OCI-LY3 (cell line): Measurements from ENCODE around the gene BHLHE41.

Experiments used
- H2AFZ ChIP-seq: fragments of 200-600, 300-600 bp; shearing (Covaris generic); 2 replicates; pipeline ENCODE4 v1.6.0; 2014; ENCODE audit warnings: antibody characterized with exemption, low read depth, low read length
- H3K27ac ChIP-seq: fragments of 200-600, 300-600 bp; sonication (generic); 2 replicates; pipeline ENCODE4 v1.5.1; 2014; ENCODE audit warnings: mild to moderate bottlenecking, low read length, moderate library complexity, mixed read lengths
- H3K27me3 ChIP-seq: fragments of 200-600, 300-600 bp; sonication (generic); 2 replicates; pipeline ENCODE4 v1.6.1; 2014; ENCODE audit warnings: low read depth, low read length, mixed read lengths
- H3K36me3 ChIP-seq: fragments of 200-600, 300-600 bp; sonication (generic); replicated peaks from 2 replicates; pipeline ENCODE3; 2014; ENCODE audit warnings: low read depth, low read length, mixed read lengths
- H3K4me1 ChIP-seq: fragments of 300-600, 200-600 bp; sonication (generic); 2 replicates; pipeline ENCODE4 v1.6.1; 2014; ENCODE audit warnings: low read length, mixed read lengths
- H3K4me2 ChIP-seq: fragments of 200-600, 300-600 bp; sonication (generic); 2 replicates; pipeline ENCODE4 v1.6.1; 2014; ENCODE audit warnings: low read length, mixed read lengths
- H3K4me3 ChIP-seq: fragments of 300-600, 200-600 bp; sonication (generic); 2 replicates; pipeline ENCODE4 v1.5.1; 2014; ENCODE audit warnings: antibody characterized with exemption, mild to moderate bottlenecking, low read length, moderate library complexity
- H3K79me2 ChIP-seq: fragments of 300-600, 200-600 bp; shearing (Covaris generic); 2 replicates; pipeline ENCODE4 v1.6.1; 2014; ENCODE audit warnings: mild to moderate bottlenecking, low read length, mixed read lengths
- H3K9ac ChIP-seq: fragments of 300-600, 200-600 bp; shearing (Covaris generic); 2 replicates; pipeline ENCODE4 v1.6.0; 2014; ENCODE audit warnings: mild to moderate bottlenecking, low read length, moderate library complexity
- H3K9me3 ChIP-seq: fragments of 200-600, 300-600 bp; shearing (Covaris generic); 2 replicates; pipeline ENCODE4 v1.6.1; 2014; ENCODE audit warnings: low read length, mixed read lengths; ENCODE audit not compliant: insufficient read depth
- H4K20me1 ChIP-seq: fragments of 200-600, 300-600 bp; sonication (generic); 2 replicates; pipeline ENCODE4 v1.6.1; 2016; ENCODE audit warnings: low read length, mixed read lengths; ENCODE audit not compliant: insufficient read depth
- CTCF ChIP-seq: fragments of 200-600, 300-600 bp; sonication (generic); IDR thresholded peaks from 2 replicates; pipeline ENCODE4 v1.5.1; 2014; ENCODE audit warnings: antibody characterized with exemption, low read length, low read depth
- EZH2phosphoT487 ChIP-seq: fragments of 200-600 bp; shearing (Covaris generic); IDR thresholded peaks from 2 replicates; pipeline ENCODE4 v1.6.1; 2018; ENCODE audit warnings: antibody characterized with exemption, mixed run types, low read depth

The BHLHE41 gene

DNA sequence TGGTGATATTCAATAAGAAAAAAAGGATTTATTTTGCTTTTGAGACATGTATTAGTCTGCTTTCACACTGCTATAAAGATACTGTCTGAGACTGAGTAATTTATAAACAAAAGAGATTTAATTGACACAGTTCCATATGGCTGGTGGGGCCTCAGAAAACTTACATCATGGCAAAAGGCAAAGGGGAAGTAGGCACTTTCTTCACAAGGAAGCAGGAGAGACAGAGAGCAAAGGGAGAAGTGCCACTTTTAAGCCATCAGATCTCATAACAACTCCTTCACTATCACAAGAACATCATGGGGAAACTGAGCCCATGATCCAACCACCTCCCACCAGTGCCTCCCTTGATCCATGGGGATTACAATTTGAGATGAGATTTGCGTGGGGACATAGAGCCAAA is 43.9 kb downstream of the BHLHE41 start:
- no peak overlapping the region for H3K27ac ChIP-seq
- H3K27me3 ChIP-seq: no peaks in the 10 kb centered on the region
- H3K9ac ChIP-seq: no peak overlapping the region
- H2AFZ ChIP-seq: no peak overlapping the region
- no peaks in the 10 kb centered on the region for H3K79me2 ChIP-seq
- peaks cover 9% of the 10 kb centered on the region for H3K4me1 ChIP-seq
- H3K4me2 ChIP-seq: no peak overlapping the region
- no peaks in the 10 kb centered on the region for H4K20me1 ChIP-seq
- H3K4me3 ChIP-seq: no peak overlapping the region
- H3K36me3 ChIP-seq: no peaks in the 10 kb centered on the region
- no peaks in the 10 kb centered on the region for H3K9me3 ChIP-seq
- no peak for TF ChIP-seq CTCF
- no peak for TF ChIP-seq EZH2phosphoT487

DNA sequence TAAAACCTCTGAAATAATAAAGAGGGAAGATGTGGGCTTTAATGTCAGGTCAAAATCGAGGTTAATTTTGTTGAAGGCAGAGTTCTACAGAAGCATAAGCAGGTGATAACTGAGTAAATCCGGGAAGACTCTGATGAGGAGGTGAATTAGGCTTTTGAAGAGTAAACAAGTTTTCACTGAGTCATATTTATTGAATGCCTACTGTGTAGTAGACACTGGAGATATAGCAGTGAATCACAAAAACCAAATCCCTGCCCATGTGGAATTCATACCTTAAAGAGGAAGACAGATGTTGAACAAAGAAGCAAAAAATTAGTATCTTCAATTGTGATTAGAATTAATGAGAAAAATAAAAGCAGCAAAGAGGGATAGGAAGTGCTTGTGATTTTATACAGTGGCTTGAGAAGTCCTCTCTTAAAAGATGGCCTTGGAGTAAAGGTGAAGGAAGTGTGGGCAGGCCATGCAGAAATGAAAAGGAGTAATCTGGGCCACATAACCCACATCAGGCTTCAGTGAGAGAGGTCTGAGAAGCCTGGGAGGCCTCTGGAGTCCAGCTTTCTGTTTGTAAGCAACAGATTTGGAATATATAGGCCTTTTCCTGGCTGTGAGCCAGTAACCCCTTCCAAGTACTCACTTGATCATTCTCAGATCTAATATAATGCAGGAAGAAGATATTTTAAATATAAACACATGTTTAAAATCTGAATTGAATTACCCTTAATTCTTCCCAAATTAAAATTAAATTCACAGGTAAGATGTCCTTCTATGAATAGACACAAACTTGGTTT is 46.7 kb downstream of the BHLHE41 start:
- Histone ChIP-seq H3K9ac (no peak overlapping the region), H3K36me3 (no peaks in the 10 kb centered on the region), H3K4me2 (no peak overlapping the region), H3K4me3 (no peak overlapping the region), H4K20me1 (no peaks in the 10 kb centered on the region), H3K27me3 (no peaks in the 10 kb centered on the region), H3K27ac (no peak overlapping the region), H3K9me3 (no peaks in the 10 kb centered on the region), H3K4me1 (peaks cover 9% of the 10 kb centered on the region), H3K79me2 (no peaks in the 10 kb centered on the region), H2AFZ (no peak overlapping the region)
- TF ChIP-seq CTCF (no peak), EZH2phosphoT487 (no peak)
